ENCODE measurements around the gene AK8. TPM values are rescaled to one million over a fixed set of nuclear protein-coding genes. Genes with fewer than 3 reads are reported as not detected.

Gene AK8
- total and polyA plus RNA-seq, 7 donors: 0.10 TPM; not detected in 6

DNA sequence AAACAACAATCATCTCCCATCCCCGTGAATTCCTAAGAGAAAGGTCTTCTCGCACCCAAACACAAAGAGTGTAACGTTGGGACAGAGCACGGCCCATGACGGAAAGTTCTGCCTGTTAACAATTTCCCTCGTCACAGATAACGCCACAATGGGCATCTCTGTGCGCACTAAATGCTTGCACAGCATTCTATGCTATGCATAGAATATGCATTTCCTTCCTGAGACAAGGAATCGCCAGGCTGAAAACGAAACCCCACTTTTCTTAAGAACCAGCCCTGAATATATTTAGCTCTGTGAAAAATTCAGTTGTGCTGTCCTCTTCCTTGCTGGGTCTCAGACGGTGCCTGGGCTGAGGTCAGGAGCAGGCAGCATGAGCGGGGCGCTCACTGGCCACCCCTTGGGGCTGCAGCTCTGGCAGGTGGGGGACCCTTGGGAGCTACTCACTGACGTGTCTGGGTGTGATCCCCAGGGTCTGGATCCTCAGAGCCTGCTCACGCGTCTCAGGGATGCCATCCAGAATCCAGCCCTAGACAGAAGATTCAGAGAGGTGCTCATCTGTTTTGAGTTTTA is 49.8 kb downstream of the AK8 start:
- H3K27me3 ChIP-seq (ENCODE audit: insufficient read depth in 3 of 3, low read length in 2 of 3): peaks cover 2 to 61% (median 3%) of the 10 kb centered on the region in 3 donors
- intact Hi-C loops (cut with DNase I): no loop called here
- no peaks in the 10 kb centered on the region for H3K9me3 ChIP-seq
- no peak overlapping the region for H3K4me3 ChIP-seq
- TF ChIP-seq CTCF (IDR thresholded peaks at IDR 0.05): no peak
- no peak for DNase-seq
- H3K36me3 ChIP-seq (ENCODE audit: insufficient read depth in 1 of 2, low read depth in 1 of 2): no peaks in the 10 kb centered on the region
- ATAC-seq: no peak
- H3K27ac ChIP-seq: no peak overlapping the region
- 75 to 81% (median 76%) methylated on average over 16 of the region's 16 CpGs for WGBS, 3 donors
- H3K4me1 ChIP-seq: no peaks in the 10 kb centered on the region

DNA sequence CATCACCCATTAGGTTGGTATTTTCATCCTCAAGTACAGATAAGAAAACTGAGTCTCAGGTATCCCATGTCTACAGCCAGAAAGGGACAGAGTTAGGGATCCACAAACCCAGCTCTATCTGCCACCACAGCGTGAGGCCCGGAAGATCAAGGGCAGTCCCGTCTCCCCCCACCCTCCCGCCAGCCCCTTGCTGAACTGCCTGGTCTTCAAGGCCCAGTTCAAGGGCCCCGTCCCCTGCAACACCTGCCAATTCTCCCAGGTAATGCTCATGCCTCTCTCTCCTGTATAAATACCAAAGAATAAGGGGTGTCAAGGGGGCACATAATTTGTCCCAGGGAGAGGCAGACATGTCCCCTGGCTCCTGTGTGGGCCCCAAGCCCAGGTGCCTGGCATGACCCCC is 50.7 kb downstream of the AK8 start:
- H3K9me3 ChIP-seq: no peaks in the 10 kb centered on the region
- no peak for ATAC-seq
- TF ChIP-seq CTCF (IDR thresholded peaks at IDR 0.05): no peak
- intact Hi-C loops (cut with DNase I): no loop called here
- H3K27ac ChIP-seq: no peak overlapping the region
- peaks cover 2 to 55% (median 3%) of the 10 kb centered on the region in 3 donors for H3K27me3 ChIP-seq (ENCODE audit: insufficient read depth in 3 of 3, low read length in 2 of 3)
- H3K4me3 ChIP-seq: no peak overlapping the region
- no peaks in the 10 kb centered on the region for H3K4me1 ChIP-seq
- no peaks in the 10 kb centered on the region for H3K36me3 ChIP-seq (ENCODE audit: insufficient read depth in 1 of 2, low read depth in 1 of 2)
- 90 to 96% (median 94%) methylated on average over 5 of the region's 5 CpGs for WGBS, 3 donors
- no peak for DNase-seq

DNA sequence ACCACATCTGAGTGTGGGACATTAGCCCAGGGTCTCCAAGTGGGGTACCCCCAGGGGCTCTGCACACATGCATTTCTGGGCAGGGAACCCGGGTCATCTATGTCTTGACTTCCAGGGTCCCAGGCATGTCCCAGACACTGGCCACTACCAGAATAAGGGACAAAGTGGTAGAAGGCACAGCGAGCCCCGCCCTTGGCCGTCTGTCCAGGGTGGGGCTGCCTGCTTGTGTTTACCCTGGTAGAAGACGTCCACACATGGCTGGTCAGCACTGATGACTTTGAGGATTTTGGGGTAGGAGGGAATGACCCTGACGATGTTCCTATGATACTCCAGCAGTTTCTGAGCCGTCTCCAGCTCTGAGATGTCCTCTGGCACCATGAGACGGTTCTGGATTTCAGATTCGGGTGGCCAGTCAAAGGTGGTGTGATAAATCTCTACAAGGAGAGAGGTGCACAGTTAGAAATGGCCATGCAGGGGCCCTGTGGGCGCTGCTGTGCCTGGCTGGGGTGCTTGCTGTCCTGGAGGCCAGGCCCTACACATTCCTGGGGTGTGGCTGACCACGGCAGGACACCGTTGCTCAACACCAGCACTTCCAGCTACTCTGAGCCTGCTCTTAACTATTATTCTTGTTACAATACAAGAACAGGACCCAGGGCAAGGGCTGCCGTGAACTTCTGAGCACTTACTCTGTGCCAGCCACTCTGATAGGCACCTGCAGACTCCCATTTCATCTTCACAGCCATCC is 51.3 kb downstream of the AK8 start:
- Histone ChIP-seq H3K36me3 (ENCODE audit: insufficient read depth in 1 of 2, low read depth in 1 of 2) (no peaks in the 10 kb centered on the region), H3K9me3 (no peaks in the 10 kb centered on the region), H3K27me3 (ENCODE audit: insufficient read depth in 3 of 3, low read length in 2 of 3) (peaks cover 2 to 55% (median 3%) of the 10 kb centered on the region in 3 donors), H3K4me1 (no peaks in the 10 kb centered on the region), H3K27ac (no peak overlapping the region), H3K4me3 (no peak overlapping the region)
- WGBS, 3 donors: 79 to 83% (median 80%) methylated on average over 13 of the region's 13 CpGs
- TF ChIP-seq CTCF (IDR thresholded peaks at IDR 0.05): no peak
- DNase-seq: no peak
- ATAC-seq: no peak
- intact Hi-C loops (cut with DNase I): no loop called here

- H3K9me3 ChIP-seq: no peaks in the 10 kb centered on the region
- WGBS, 3 donors: 74 to 79% (median 74%) methylated on average over 12 of the region's 12 CpGs
- peaks cover 2 to 50% (median 3%) of the 10 kb centered on the region in 3 donors for H3K27me3 ChIP-seq (ENCODE audit: insufficient read depth in 3 of 3, low read length in 2 of 3)
- DNase-seq (no peak), ATAC-seq (no peak)
- no peak overlapping the region for H3K27ac ChIP-seq
- H3K4me3 ChIP-seq: no peak overlapping the region
- intact Hi-C loops (cut with DNase I): no loop called here
- H3K36me3 ChIP-seq (ENCODE audit: insufficient read depth in 1 of 2, low read depth in 1 of 2): no peaks in the 10 kb centered on the region
- no peak for TF ChIP-seq CTCF (IDR thresholded peaks at IDR 0.05)
- no peaks in the 10 kb centered on the region for H3K4me1 ChIP-seq
Observed at GRCh38 chr9:132826131-132826530, 52.0 kb downstream of the AK8 start.
